Natural killer cell (primary cell): ENCODE results near the gene EHBP1L1. TPM values are rescaled to one million over a fixed set of nuclear protein-coding genes. Genes with fewer than 3 reads are reported as not detected.

Experiments used
- ATAC-seq, 3 donors: fragments of 150-1000 bp in 2 of 3; fragments of 200-7000 bp in 1 of 3; cut with Tn5 transposase; 1 replicate in 1 of 3; 2 replicates in 2 of 3; pipeline ENCODE4 v1.10.0; 2021; ENCODE audit warnings: mild to moderate bottlenecking in 2 of 3, moderate library complexity in 2 of 3
- DNase-seq, 2 donors: peaks; one replicate each; pipeline versions ENCODE4 v3.0.0 to v3.0.0-alpha.2; 2013 to 2021; ENCODE audit warnings: mixed read lengths in 1 of 2
- H3K27ac ChIP-seq: one replicate; pipeline ENCODE4 v1.5.1; 2013; ENCODE audit warnings: mild to moderate bottlenecking, low read length
- H3K27me3 ChIP-seq: one replicate; pipeline ENCODE4 v1.6.1; 2013; ENCODE audit warnings: low read length; ENCODE audit not compliant: control insufficient read depth, insufficient read depth
- H3K36me3 ChIP-seq: one replicate; pipeline ENCODE4 v1.6.1; 2013; ENCODE audit warnings: low read length; ENCODE audit not compliant: control insufficient read depth, insufficient read depth
- H3K4me1 ChIP-seq: one replicate; pipeline ENCODE4 v1.6.1; 2013; ENCODE audit warnings: low read length; ENCODE audit not compliant: control insufficient read depth, insufficient read depth
- H3K4me3 ChIP-seq: one replicate; pipeline ENCODE4 v1.5.1; 2013; ENCODE audit warnings: low read length
- H3K9me3 ChIP-seq: one replicate; pipeline ENCODE4 v1.6.1; 2013; ENCODE audit warnings: low read length; ENCODE audit not compliant: control insufficient read depth, insufficient read depth
- H3K27ac Mint-ChIP-seq, 2 donors: one replicate each; pipeline ENCODE4 v1.8.0; 2022; ENCODE audit warnings: mild to moderate bottlenecking in 2 of 2, mixed read lengths in 2 of 2, moderate library complexity in 1 of 2
- H3K27me3 Mint-ChIP-seq, 2 donors: one replicate each; pipeline ENCODE4 v1.8.0; 2022; ENCODE audit warnings: low read depth in 2 of 2, mixed read lengths in 2 of 2
- H3K36me3 Mint-ChIP-seq: one replicate; pipeline ENCODE4 v1.8.0; 2022; ENCODE audit warnings: mixed read lengths
- H3K4me1 Mint-ChIP-seq, 2 donors: one replicate each; pipeline ENCODE4 v1.8.0; 2022; ENCODE audit warnings: mixed read lengths in 2 of 2
- H3K4me3 Mint-ChIP-seq: one replicate; pipeline ENCODE4 v1.8.0; 2022; ENCODE audit warnings: mild to moderate bottlenecking, moderate library complexity, mixed read lengths
- H3K9me3 Mint-ChIP-seq, 2 donors: one replicate each; pipeline ENCODE4 v1.8.0; 2022; ENCODE audit warnings: mixed read lengths in 2 of 2
- CTCF ChIP-seq: fragments of 200-600 bp; IDR thresholded peaks from one replicate; pipeline ENCODE4 v1.8.0; 2022; ENCODE audit warnings: antibody characterized with exemption
- WGBS: methylation state at CpG from one replicate; pipeline ENCODE4 v1.1.7; 2013; ENCODE audit warnings: missing lambda C conversion rate; ENCODE audit not compliant: insufficient coverage; 5-methylcytosine and 5-hydroxymethylcytosine counted together
- intact Hi-C: fragments of 100-400 bp; cut with micrococcal nuclease; formaldehyde crosslinking; loops from one replicate; pipeline ENCODE4 v1.14.2; 2022
- total RNA-seq, 4 donors: library from RNA; stranded (reverse); fragments of 120-200 nt in 1 of 4; gene quantifications; one replicate each; pipeline versions ENCODE4 v1.2.3 to v1.2.4, GENCODE V29; 2013 to 2022

EHBP1L1 gene
- total RNA-seq, 3 donors from 2014 or later (not counting 1 experiment from before 2014, with no cell fraction given), result 129 to 137 (median 135) TPM

- DNase-seq (no peak), ATAC-seq (no peak)
- H3K4me3 ChIP-seq, result no peak overlapping the region
- peaks cover 0 to 10% of the 10 kb centered on the region in 2 donors for H3K4me1 Mint-ChIP-seq
- no peaks in the 10 kb centered on the region for H3K9me3 ChIP-seq
- intact Hi-C loops, result no loop called here
- H3K27me3 ChIP-seq, result no peaks in the 10 kb centered on the region
- H3K9me3 Mint-ChIP-seq, result no peaks in the 10 kb centered on the region
- H3K27ac Mint-ChIP-seq, result no peak overlapping the region
- H3K4me3 Mint-ChIP-seq, result no peak overlapping the region
- 96% methylated on average over 16 of the region's 16 CpGs for WGBS
- no peaks in the 10 kb centered on the region for H3K36me3 Mint-ChIP-seq
- peaks cover 9% of the 10 kb centered on the region for H3K4me1 ChIP-seq
- H3K27ac ChIP-seq, result no peak overlapping the region
- H3K36me3 ChIP-seq, result peaks cover 21% of the 10 kb centered on the region
- no peaks in the 10 kb centered on the region for H3K27me3 Mint-ChIP-seq
- no peak for TF ChIP-seq CTCF
These were observed 22.4 kb downstream of the EHBP1L1 start for GRCh38 chr11:65598258-65598699.

GRCh38 chr11:65599216-65599954 lies 23.5 kb downstream of the EHBP1L1 start:
- Mint-ChIP-seq H3K4me3 (no peak overlapping the region), H3K27ac (no peak overlapping the region), H3K4me1 (peaks cover 0 to 10% of the 10 kb centered on the region in 2 donors), H3K27me3 (no peaks in the 10 kb centered on the region), H3K9me3 (no peaks in the 10 kb centered on the region), H3K36me3 (no peaks in the 10 kb centered on the region)
- Histone ChIP-seq H3K27ac (no peak overlapping the region), H3K36me3 (peaks cover 28% of the 10 kb centered on the region), H3K27me3 (no peaks in the 10 kb centered on the region), H3K4me3 (no peak overlapping the region), H3K9me3 (no peaks in the 10 kb centered on the region), H3K4me1 (peaks cover 9% of the 10 kb centered on the region)
- TF ChIP-seq CTCF, result no peak
- no peak for DNase-seq
- 98% methylated on average over 49 of the region's 49 CpGs for WGBS
- no peak for ATAC-seq
- intact Hi-C loops, result no loop called here

GRCh38 chr11:65599955-65600246 lies 24.0 kb downstream of the EHBP1L1 start:
- no peaks in the 10 kb centered on the region for H3K36me3 Mint-ChIP-seq
- H3K27ac ChIP-seq, result no peak overlapping the region
- H3K27me3 Mint-ChIP-seq, result no peaks in the 10 kb centered on the region
- intact Hi-C loops, result no loop called here
- ATAC-seq, result no peak
- no peak for DNase-seq
- H3K4me1 Mint-ChIP-seq, result peaks cover 0 to 9% of the 10 kb centered on the region in 2 donors
- 96% methylated on average over 6 of the region's 6 CpGs for WGBS
- TF ChIP-seq CTCF, result no peak
- H3K27ac Mint-ChIP-seq, result no peak overlapping the region
- peaks cover 8% of the 10 kb centered on the region for H3K4me1 ChIP-seq
- H3K9me3 Mint-ChIP-seq, result no peaks in the 10 kb centered on the region
- H3K4me3 Mint-ChIP-seq, result no peak overlapping the region
- peaks cover 31% of the 10 kb centered on the region for H3K36me3 ChIP-seq
- no peaks in the 10 kb centered on the region for H3K9me3 ChIP-seq
- H3K4me3 ChIP-seq, result no peak overlapping the region
- no peaks in the 10 kb centered on the region for H3K27me3 ChIP-seq

GRCh38 chr11:65604258-65604657 lies 28.4 kb downstream of the EHBP1L1 start:
- no peak overlapping the region for H3K4me3 Mint-ChIP-seq
- no peaks in the 10 kb centered on the region for H3K27me3 ChIP-seq
- H3K9me3 Mint-ChIP-seq, result no peaks in the 10 kb centered on the region
- no peaks in the 10 kb centered on the region for H3K4me1 ChIP-seq
- H3K4me3 ChIP-seq, result no peak overlapping the region
- H3K36me3 Mint-ChIP-seq, result no peaks in the 10 kb centered on the region
- ATAC-seq, result no peak
- H3K27ac ChIP-seq, result no peak overlapping the region
- WGBS, result 90% methylated on average over 1 of the region's 1 CpG
- no peak for DNase-seq
- H3K4me1 Mint-ChIP-seq, result peaks cover 4% of the 10 kb centered on the region in 2 donors
- no peak for TF ChIP-seq CTCF
- no peaks in the 10 kb centered on the region for H3K9me3 ChIP-seq
- H3K36me3 ChIP-seq, result peaks cover 47% of the 10 kb centered on the region
- H3K27me3 Mint-ChIP-seq, result no peaks in the 10 kb centered on the region
- peak overlapping the region in 1 of 2 donors; percentile 56 for H3K27ac Mint-ChIP-seq
- intact Hi-C loops, result no loop called here
